Upper lobe of right lung (tissue), 1 donor: ENCODE data around the gene OPCML. TPM values are rescaled to one million over a fixed set of nuclear protein-coding genes. Genes with fewer than 3 reads are reported as not detected.

ENCODE experiments used
- ATAC-seq: fragments of 200-7000 bp; cut with Tn5 transposase; one replicate; pipeline ENCODE4 v1.9.1; 2020; ENCODE audit warnings: mild to moderate bottlenecking, moderate library complexity
- DNase-seq: peaks from one replicate; pipeline ENCODE4 v3.0.0-alpha.2; 2020
- H3K27ac ChIP-seq: fragments of 200-600 bp; one replicate; pipeline ENCODE4 v1.8.0; 2022
- H3K27me3 ChIP-seq: fragments of 200-600 bp; one replicate; pipeline ENCODE4 v1.8.0; 2022; ENCODE audit warnings: mild to moderate bottlenecking
- H3K36me3 ChIP-seq: fragments of 200-600 bp; one replicate; pipeline ENCODE4 v1.8.0; 2022
- H3K4me1 ChIP-seq: fragments of 200-600 bp; one replicate; pipeline ENCODE4 v1.8.0; 2022
- H3K4me3 ChIP-seq: fragments of 200-600 bp; one replicate; pipeline ENCODE4 v1.8.0; 2022; ENCODE audit warnings: mild to moderate bottlenecking
- H3K9me3 ChIP-seq: fragments of 200-600 bp; one replicate; pipeline ENCODE4 v1.8.0; 2022
- intact Hi-C: fragments of 100-400 bp; cut with DNase I; formaldehyde crosslinking; loops from one replicate; pipeline ENCODE4 v1.11.0; 2022
- total RNA-seq: library from RNA; stranded (reverse); fragmentation: NEBNext Ultra II Directional; extraction: Animal tissue kit (Norgen Biotek cat#: 25700); gene quantifications from one replicate; pipeline ENCODE4 v1.2.1, GENCODE V29; 2021
- TF ChIP-seq, protein P1 (sequence below): fragments of 200-600 bp; IDR thresholded peaks from one replicate; pipeline ENCODE4 v1.8.0; 2022; ENCODE audit warnings: antibody characterized with exemption
- donor health status: DM: no; HTN: yes; CAD: no; lungs with severe emphysema.

Gene OPCML
- total RNA-seq, 1 donor from 2014 or later: not detected

DNA sequence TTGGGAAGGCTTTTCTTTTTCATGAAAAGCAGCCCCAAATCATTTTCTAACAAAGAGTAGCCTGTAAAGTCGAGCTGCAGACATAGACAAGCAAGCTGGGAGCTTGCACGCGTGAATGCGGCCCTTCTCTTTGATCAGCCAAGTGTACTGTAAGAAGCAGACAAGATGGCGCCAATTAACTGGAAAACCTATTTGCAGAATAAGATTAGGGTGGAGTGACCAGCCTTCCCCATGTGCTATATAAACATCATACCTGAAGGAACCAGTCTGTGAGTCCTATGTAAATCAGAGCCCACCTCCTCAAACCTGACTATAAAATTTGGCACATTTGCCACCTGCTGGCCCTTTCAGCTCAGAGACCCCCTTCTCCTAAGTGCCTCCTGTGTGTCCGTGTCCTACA, 982.7 kb downstream of the OPCML start:
- Histone ChIP-seq H3K27ac (no peak overlapping the region), H3K36me3 (no peaks in the 10 kb centered on the region), H3K9me3 (no peaks in the 10 kb centered on the region), H3K4me3 (no peak overlapping the region), H3K4me1 (no peaks in the 10 kb centered on the region), H3K27me3 (no peaks in the 10 kb centered on the region)
- DNase-seq: no peak
- TF ChIP-seq, protein P1, sequence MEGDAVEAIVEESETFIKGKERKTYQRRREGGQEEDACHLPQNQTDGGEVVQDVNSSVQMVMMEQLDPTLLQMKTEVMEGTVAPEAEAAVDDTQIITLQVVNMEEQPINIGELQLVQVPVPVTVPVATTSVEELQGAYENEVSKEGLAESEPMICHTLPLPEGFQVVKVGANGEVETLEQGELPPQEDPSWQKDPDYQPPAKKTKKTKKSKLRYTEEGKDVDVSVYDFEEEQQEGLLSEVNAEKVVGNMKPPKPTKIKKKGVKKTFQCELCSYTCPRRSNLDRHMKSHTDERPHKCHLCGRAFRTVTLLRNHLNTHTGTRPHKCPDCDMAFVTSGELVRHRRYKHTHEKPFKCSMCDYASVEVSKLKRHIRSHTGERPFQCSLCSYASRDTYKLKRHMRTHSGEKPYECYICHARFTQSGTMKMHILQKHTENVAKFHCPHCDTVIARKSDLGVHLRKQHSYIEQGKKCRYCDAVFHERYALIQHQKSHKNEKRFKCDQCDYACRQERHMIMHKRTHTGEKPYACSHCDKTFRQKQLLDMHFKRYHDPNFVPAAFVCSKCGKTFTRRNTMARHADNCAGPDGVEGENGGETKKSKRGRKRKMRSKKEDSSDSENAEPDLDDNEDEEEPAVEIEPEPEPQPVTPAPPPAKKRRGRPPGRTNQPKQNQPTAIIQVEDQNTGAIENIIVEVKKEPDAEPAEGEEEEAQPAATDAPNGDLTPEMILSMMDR: no peak
- intact Hi-C loops: no loop called here
- ATAC-seq: no peak

DNA sequence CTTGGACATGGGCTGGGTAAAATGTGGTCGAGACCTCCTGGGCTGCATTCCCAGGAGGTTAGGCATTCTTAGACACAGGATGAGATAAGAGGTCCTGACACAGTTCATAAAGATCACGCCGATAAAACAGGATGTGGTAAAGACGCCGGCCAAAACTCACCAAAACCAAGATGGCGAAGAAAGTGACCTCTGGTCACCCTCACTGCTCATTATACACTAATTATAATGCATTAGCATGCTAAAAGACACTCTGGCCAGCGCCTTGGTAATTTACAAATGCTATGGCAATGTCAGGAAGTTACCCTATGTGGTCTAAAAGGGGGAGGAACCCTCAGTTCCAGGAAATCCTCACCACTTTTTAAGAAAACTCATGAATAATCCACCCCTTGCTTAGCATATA, 983.3 kb downstream of the OPCML start:
- Histone ChIP-seq H3K9me3 (no peaks in the 10 kb centered on the region), H3K27ac (no peak overlapping the region), H3K4me3 (no peak overlapping the region), H3K27me3 (no peaks in the 10 kb centered on the region), H3K36me3 (no peaks in the 10 kb centered on the region), H3K4me1 (no peaks in the 10 kb centered on the region)
- intact Hi-C loops: no loop called here
- TF ChIP-seq, protein P1: no peak
- DNase-seq (no peak), ATAC-seq (no peak)

DNA sequence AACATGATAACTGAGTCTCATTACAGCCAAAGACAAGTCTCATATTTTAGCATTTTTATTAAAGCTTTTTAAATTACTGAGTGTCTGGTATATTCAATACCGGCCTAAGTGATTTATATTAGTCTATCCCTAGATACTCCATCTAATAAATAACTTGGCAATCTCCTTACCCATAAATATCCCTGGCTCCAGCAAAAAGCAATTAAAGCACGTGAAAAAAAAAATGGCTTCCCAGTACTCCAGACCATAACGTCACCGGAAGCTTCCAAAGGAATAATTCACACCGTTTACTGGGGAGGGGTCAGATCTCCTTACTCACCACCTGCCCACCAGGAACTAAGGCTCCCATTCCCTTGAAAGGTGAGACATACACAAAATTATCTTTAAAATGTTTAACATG, 988.3 kb downstream of the OPCML start:
- DNase-seq: no peak
- H3K9me3 ChIP-seq: no peaks in the 10 kb centered on the region
- H3K36me3 ChIP-seq: no peaks in the 10 kb centered on the region
- H3K4me1 ChIP-seq: no peaks in the 10 kb centered on the region
- no peak for ATAC-seq
- H3K27me3 ChIP-seq: no peaks in the 10 kb centered on the region
- H3K27ac ChIP-seq: no peak overlapping the region
- TF ChIP-seq, protein P1: no peak
- intact Hi-C loops: no loop called here
- H3K4me3 ChIP-seq: no peak overlapping the region

DNA sequence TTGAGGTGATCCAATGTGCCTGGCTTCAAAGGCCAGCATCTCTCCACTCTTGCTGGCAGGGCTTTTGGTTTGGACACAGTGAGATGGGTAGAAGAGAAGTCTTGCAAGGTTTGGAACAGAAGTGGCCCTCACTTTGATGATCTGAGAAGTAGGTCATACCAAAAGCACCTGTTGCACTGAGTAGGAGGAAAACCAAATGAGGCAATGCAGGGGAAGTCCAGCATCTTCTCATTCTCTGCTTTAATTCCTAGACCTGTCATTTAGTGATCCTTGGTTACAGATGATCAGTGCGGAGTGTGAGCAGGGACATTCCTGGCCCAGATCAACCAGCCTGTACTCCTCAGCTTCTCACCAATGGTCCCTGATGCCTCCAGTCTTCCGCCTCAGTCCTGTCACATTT, 990.5 kb downstream of the OPCML start:
- ATAC-seq: no peak
- TF ChIP-seq, protein P1: no peak
- H3K27ac ChIP-seq: no peak overlapping the region
- H3K36me3 ChIP-seq: no peaks in the 10 kb centered on the region
- no peaks in the 10 kb centered on the region for H3K4me1 ChIP-seq
- DNase-seq: no peak
- no peaks in the 10 kb centered on the region for H3K9me3 ChIP-seq
- no peaks in the 10 kb centered on the region for H3K27me3 ChIP-seq
- intact Hi-C loops: no loop called here
- H3K4me3 ChIP-seq: no peak overlapping the region

DNA sequence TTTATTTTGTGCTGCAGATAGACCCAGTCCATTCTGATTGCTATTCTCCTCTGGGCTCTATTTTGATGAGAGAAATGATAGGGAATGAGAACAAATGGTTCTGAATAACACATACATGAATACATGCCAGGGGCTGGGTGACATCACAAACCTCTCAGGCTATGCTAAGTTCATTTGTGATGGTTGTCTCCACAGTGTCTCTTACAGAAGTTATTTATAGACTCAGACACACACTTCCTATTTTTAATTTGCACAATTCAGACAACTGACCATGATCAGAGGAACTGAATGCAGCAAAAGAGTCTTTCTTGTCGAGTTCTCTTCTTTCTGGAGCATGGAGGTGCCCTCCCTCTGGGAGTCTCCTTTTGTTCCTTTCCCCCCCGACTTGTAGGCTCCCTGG, 991.7 kb downstream of the OPCML start:
- no peak overlapping the region for H3K4me3 ChIP-seq
- intact Hi-C loops: no loop called here
- H3K27me3 ChIP-seq: no peaks in the 10 kb centered on the region
- ATAC-seq (no peak), DNase-seq (no peak)
- H3K9me3 ChIP-seq: no peaks in the 10 kb centered on the region
- no peak overlapping the region for H3K27ac ChIP-seq
- no peaks in the 10 kb centered on the region for H3K36me3 ChIP-seq
- H3K4me1 ChIP-seq: no peaks in the 10 kb centered on the region
- TF ChIP-seq, protein P1: no peak

DNA sequence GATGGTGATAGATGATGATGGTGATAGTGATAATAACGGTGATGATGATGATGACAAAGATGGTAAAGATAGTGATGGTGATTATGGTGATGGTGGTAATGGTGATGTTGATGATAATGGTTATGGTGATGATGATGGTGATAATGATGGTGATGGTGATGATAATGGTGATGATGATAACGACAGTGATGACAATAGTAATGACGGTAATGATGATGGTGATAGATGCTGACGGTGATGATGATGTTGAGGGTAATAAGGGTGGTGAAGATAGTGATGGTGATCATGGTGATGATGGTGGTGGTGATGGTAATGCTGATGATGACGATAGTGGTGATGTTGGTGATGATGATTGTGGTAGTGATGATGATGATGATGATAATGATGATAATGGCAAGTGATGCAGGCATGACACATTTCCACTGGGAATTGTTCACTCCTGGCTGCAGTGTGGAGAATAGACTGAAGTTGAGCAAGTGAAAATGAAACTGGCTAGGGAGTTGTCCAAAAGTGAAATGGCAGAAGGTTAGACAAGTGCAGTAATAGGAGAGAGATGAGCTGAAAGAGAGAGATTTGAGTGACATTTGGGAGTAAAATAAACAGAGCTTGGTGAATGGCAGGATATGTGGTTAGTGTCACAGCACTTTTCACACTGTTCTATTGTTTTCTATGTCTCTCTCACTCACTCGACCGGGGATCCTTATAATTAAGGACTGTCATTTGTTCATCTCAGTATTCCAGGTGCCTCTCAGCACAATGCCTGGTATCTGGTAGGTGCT, 992.5 kb downstream of the OPCML start:
- H3K4me3 ChIP-seq: no peak overlapping the region
- intact Hi-C loops: no loop called here
- H3K4me1 ChIP-seq: no peaks in the 10 kb centered on the region
- H3K9me3 ChIP-seq: no peaks in the 10 kb centered on the region
- ATAC-seq: no peak
- TF ChIP-seq, protein P1: no peak
- no peak overlapping the region for H3K27ac ChIP-seq
- no peaks in the 10 kb centered on the region for H3K36me3 ChIP-seq
- DNase-seq: no peak
- no peaks in the 10 kb centered on the region for H3K27me3 ChIP-seq
